Activated T-helper 1 cell treated with anti-CD3 and anti-CD28 coated beads, Interleukin-12 subunit alpha, Interleukin-12 subunit beta, Interleukin-2, Interleukin-4 antibody, amounts not matched to agents 30 ng/mL and 10 ng/mL and 1 ng/mL, durations not matched to agents 14 hours and 24 hours and 36 hours (primary cell): ENCODE data around the gene PLOD3. TPM values are rescaled to one million over a fixed set of nuclear protein-coding genes. Genes with fewer than 3 reads are reported as not detected.
A peak's percentile ranks its signal among the peaks of the same experiment; 100 is the strongest.
"Not testable (repeated sequence)": the region's sequence is repeated elsewhere in the genome, so short reads cannot be mapped to it uniquely, and the experiment has no call there.

ENCODE experiments used
- DNase-seq: peaks from one replicate; pipeline ENCODE4 v3.0.0; 2021; ENCODE audit warnings: low spot score
- H3K27ac Mint-ChIP-seq: one replicate; pipeline ENCODE4 v1.8.0; 2021; ENCODE audit warnings: mild to moderate bottlenecking, mixed read lengths
- H3K27me3 Mint-ChIP-seq: one replicate; pipeline ENCODE4 v1.8.0; 2022; ENCODE audit warnings: mild to moderate bottlenecking, moderate library complexity, mixed read lengths; ENCODE audit not compliant: insufficient read depth
- H3K36me3 Mint-ChIP-seq: one replicate; pipeline ENCODE4 v1.8.0; 2021; ENCODE audit warnings: low read depth, mixed read lengths
- H3K4me1 Mint-ChIP-seq: one replicate; pipeline ENCODE4 v1.8.0; 2021; ENCODE audit warnings: low read depth, mixed read lengths
- H3K4me3 Mint-ChIP-seq: one replicate; pipeline ENCODE4 v1.8.0; 2021; ENCODE audit warnings: mild to moderate bottlenecking, moderate library complexity, mixed read lengths
- H3K9me3 Mint-ChIP-seq: one replicate; pipeline ENCODE4 v1.8.0; 2021; ENCODE audit warnings: mixed read lengths
- intact Hi-C: fragments of 100-400 bp; cut with micrococcal nuclease; formaldehyde crosslinking; loops from one replicate; pipeline ENCODE4 v1.15.1; 2024
- total RNA-seq: library from RNA; stranded (reverse); gene quantifications from 2 replicates; pipeline ENCODE4 v1.2.3, GENCODE V29; 2022

The PLOD3 gene, protein sequence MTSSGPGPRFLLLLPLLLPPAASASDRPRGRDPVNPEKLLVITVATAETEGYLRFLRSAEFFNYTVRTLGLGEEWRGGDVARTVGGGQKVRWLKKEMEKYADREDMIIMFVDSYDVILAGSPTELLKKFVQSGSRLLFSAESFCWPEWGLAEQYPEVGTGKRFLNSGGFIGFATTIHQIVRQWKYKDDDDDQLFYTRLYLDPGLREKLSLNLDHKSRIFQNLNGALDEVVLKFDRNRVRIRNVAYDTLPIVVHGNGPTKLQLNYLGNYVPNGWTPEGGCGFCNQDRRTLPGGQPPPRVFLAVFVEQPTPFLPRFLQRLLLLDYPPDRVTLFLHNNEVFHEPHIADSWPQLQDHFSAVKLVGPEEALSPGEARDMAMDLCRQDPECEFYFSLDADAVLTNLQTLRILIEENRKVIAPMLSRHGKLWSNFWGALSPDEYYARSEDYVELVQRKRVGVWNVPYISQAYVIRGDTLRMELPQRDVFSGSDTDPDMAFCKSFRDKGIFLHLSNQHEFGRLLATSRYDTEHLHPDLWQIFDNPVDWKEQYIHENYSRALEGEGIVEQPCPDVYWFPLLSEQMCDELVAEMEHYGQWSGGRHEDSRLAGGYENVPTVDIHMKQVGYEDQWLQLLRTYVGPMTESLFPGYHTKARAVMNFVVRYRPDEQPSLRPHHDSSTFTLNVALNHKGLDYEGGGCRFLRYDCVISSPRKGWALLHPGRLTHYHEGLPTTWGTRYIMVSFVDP
- total RNA-seq, result 65.2 and 68.9 TPM in 2 replicates

GRCh38 chr7:101217388-101218235, at the start of gene PLOD3, which contains the start of gene ZNHIT1:
PLOD3 (minus strand) TSS chr7:101217581; CDS start chr7:101217274, 307 bp downstream.
ZNHIT1 (plus strand) TSS chr7:101218165; CDS start chr7:101218196, 31 bp downstream.
- H3K4me1 Mint-ChIP-seq, result peaks cover 35% of the 10 kb centered on the region
- intact Hi-C loops, result loop anchor here (1.0 to 5.0 kb wide), 9 partner anchors 25 to 1810 kb away; partner anchors contain the start of genes AP1S1, BUD31, IFT22 and PDAP1
- peak within 1 kb of the TSS; percentile 99 for H3K4me3 Mint-ChIP-seq
- H3K27me3 Mint-ChIP-seq, result no peaks in the 10 kb centered on the region
- DNase-seq, result peak; percentile 92
- peak within 1 kb of the TSS; percentile 92 for H3K27ac Mint-ChIP-seq
- H3K9me3 Mint-ChIP-seq, result no peaks in the 10 kb centered on the region
- H3K36me3 Mint-ChIP-seq, result peaks cover 14% of the 10 kb centered on the region

- no peak overlapping the region for H3K27ac Mint-ChIP-seq
- intact Hi-C loops, result no loop called here
- H3K4me3 Mint-ChIP-seq, result no peak overlapping the region
- H3K9me3 Mint-ChIP-seq, result no peaks in the 10 kb centered on the region
- no peaks in the 10 kb centered on the region for H3K36me3 Mint-ChIP-seq
- peaks cover 2% of the 10 kb centered on the region for H3K27me3 Mint-ChIP-seq
- H3K4me1 Mint-ChIP-seq, result no peaks in the 10 kb centered on the region
- DNase-seq, result no peak
Measured at GRCh38 chr7:101265622-101266516, 48.5 kb upstream of the PLOD3 start.

GRCh38 chr7:101264102-101264706, 46.8 kb upstream of the PLOD3 start:
- intact Hi-C loops, DNase-seq, H3K27me3 Mint-ChIP-seq, H3K4me1 Mint-ChIP-seq, H3K27ac Mint-ChIP-seq, H3K4me3 Mint-ChIP-seq, H3K36me3 Mint-ChIP-seq, H3K9me3 Mint-ChIP-seq: not testable (repeated sequence)

DNA sequence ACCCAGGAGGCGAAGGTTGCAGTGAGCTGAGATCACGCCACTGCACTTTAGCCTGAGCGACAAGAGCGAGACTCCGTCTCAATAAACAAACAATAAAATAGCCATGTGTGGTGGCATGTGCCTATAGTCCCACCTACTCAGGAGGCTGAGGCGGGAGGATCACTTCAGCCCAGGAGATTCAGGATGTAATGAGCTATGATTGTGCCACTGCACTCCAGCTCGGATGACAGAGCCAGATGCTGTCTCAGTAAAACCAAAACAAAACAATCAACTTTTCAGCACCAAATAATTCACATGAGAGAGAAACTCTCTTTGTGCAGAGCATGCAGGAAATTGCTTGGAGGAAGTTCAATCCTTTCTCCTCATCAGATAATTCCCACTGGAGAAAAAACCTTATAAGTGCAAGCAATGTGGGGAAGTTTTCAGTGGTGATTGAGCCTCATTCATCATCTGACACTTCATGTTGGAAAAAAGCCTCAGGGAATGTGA, 40.9 kb upstream of the PLOD3 start:
- Mint-ChIP-seq H3K27ac (no peak overlapping the region), H3K4me1 (no peaks in the 10 kb centered on the region), H3K9me3 (no peaks in the 10 kb centered on the region), H3K4me3 (no peak overlapping the region), H3K27me3 (peaks cover 5% of the 10 kb centered on the region), H3K36me3 (no peaks in the 10 kb centered on the region)
- DNase-seq, result no peak
- intact Hi-C loops, result no loop called here

DNA sequence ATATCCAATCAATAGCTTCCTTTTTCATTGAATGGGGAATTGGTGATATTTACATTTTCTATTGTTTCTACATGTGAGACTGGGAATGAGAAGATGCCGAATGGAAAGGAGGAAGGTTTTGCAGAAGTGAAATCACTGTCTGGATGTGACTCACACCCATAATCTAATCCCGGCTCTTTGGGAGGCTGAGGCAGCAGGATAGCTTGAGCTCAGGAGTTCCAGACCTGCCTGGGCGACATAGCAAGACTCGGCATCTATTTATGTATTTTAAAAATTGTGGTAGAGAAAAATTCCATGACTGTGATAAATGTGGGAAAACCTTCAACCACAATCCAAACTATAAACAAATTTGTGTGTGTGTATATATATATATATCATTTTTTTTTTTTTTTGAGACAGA, 38.4 kb upstream of the PLOD3 start:
- H3K36me3 Mint-ChIP-seq, result peaks cover 6% of the 10 kb centered on the region
- H3K27me3 Mint-ChIP-seq, result peaks cover 5% of the 10 kb centered on the region
- no peaks in the 10 kb centered on the region for H3K9me3 Mint-ChIP-seq
- DNase-seq, result no peak
- H3K27ac Mint-ChIP-seq, result no peak overlapping the region
- intact Hi-C loops, result no loop called here
- no peak overlapping the region for H3K4me3 Mint-ChIP-seq
- H3K4me1 Mint-ChIP-seq, result peaks cover 15% of the 10 kb centered on the region

GRCh38 chr7:101253199-101253598, 35.8 kb upstream of the PLOD3 start:
- not testable (repeated sequence) for H3K9me3 Mint-ChIP-seq, DNase-seq, H3K27me3 Mint-ChIP-seq, H3K27ac Mint-ChIP-seq
- Mint-ChIP-seq H3K4me1 (peaks cover 27% of the 10 kb centered on the region), H3K36me3 (peaks cover 16% of the 10 kb centered on the region), H3K4me3 (peak overlapping the region; percentile 39)
- intact Hi-C loops, result loop anchor here (2.0 to 5.0 kb wide), 3 partner anchors 30 to 546 kb away; partner anchors contain the start of genes POP7 and SRRT

DNA sequence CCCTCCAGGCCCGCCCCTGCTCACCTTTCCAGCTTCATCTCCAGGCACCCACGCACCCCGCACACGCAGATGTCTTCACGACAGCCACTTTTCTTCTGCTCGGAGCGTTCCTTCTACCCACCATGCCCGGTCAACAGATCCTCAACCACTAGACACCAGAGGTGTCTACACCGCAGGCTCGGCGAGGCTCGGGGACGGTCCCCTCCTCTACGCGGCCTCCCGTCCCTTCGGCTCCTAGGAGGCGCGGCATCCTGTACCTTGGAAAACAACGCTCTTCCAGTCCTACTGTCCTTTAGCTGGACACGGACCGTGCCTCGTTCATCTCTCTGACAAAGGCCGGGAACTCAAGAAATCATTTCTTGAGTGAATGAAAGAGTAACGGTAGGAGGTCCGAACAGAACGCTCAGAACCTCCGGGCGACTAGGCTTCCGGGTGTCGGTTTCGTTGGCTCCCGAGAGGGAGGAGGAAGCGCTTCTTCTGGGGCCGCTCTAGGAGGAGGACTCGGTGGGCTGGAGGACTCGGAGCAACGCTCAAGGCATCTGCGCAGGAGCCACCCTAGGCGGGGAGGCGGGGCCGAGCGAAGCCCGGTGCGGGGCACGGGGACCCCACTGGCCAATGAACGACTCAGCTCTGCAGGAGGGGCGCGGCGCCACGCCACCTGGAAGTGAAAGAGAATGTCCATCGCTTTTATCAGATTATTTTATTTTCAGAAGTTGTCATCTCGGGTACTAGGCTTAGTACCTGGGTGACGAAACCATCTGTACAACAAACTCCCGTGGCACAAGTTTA, 34.7 kb upstream of the PLOD3 start:
- peak overlapping the region; percentile 98 for H3K4me3 Mint-ChIP-seq
- intact Hi-C loops, result loop anchor here (1.0 to 5.0 kb wide), 6 partner anchors 8 to 545 kb away; partner anchors contain the start of genes AP1S1, POP7, SRRT and ZNHIT1
- peak overlapping the region; percentile 98 for H3K27ac Mint-ChIP-seq
- no peaks in the 10 kb centered on the region for H3K9me3 Mint-ChIP-seq
- H3K27me3 Mint-ChIP-seq, result peaks cover 5% of the 10 kb centered on the region
- peaks cover 20% of the 10 kb centered on the region for H3K36me3 Mint-ChIP-seq
- DNase-seq, result peak; percentile 98
- H3K4me1 Mint-ChIP-seq, result peaks cover 30% of the 10 kb centered on the region

GRCh38 chr7:101250324-101250723, 32.9 kb upstream of the PLOD3 start:
- peaks cover 25% of the 10 kb centered on the region for H3K36me3 Mint-ChIP-seq
- H3K4me1 Mint-ChIP-seq, result peaks cover 37% of the 10 kb centered on the region
- H3K27me3 Mint-ChIP-seq, result peaks cover 5% of the 10 kb centered on the region
- peak overlapping the region; percentile 37 for H3K27ac Mint-ChIP-seq
- DNase-seq, result no peak
- intact Hi-C loops, result loop anchor here (5.0 kb wide), 1 partner anchor 543 kb away; the partner anchor contains the start of gene POP7
- peak overlapping the region; percentile 98 for H3K4me3 Mint-ChIP-seq
- H3K9me3 Mint-ChIP-seq, result no peaks in the 10 kb centered on the region

DNA sequence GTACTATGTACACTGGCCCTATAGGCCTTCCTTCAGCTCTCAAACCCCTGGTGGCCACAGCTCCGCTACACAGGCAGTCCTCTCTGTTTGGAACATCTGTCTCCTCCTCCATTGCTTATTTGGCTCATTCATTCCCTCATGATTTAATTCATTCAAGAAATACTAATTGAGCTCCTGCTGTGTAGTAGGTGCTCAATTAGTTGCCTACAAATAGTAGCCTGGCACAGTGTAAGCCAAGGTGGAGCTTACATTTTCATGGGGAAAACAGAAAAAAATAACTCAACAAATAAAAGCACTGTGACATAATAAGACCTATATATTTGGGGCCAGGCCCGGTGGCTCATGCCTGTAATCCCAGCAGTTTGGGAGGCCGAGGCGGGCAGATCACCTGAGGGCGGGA, 30.9 kb upstream of the PLOD3 start:
- H3K4me1 Mint-ChIP-seq, result peaks cover 49% of the 10 kb centered on the region
- intact Hi-C loops, result no loop called here

DNA sequence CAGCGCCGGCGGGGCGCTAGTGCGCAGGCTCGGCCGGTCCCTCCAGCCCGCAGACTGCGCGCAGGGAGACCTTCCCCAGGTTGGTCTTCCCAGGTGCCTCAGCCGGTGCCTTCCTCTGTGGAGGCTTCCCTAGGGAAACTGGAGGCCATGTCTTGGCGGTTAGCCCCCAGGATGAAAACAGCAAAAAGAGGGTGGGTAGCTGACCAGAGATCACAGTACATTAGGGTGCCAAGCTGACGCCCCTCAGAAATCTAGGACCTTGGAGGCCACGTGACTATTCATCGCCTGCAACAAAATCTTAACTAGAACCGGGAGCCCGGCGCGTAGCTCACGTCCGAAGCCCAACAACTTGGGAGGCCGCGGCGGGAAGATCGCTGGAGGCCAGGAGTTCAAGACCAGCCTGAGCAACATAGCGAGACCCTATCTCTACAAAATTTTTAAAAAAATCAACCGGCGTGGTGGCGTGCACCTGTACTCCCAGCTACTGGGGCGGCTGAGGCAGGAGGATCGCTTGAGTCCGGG, 27.8 kb upstream of the PLOD3 start:
- H3K36me3 Mint-ChIP-seq, result peaks cover 23% of the 10 kb centered on the region
- no peak for DNase-seq
- intact Hi-C loops, result loop anchor here (2.0 kb wide), 1 partner anchor 76 kb away; the partner anchor contains the start of gene IFT22
- no peaks in the 10 kb centered on the region for H3K27me3 Mint-ChIP-seq
- H3K4me1 Mint-ChIP-seq, result peaks cover 28% of the 10 kb centered on the region
- no peaks in the 10 kb centered on the region for H3K9me3 Mint-ChIP-seq
- peak overlapping the region; percentile 94 for H3K4me3 Mint-ChIP-seq
- peak overlapping the region; percentile 98 for H3K27ac Mint-ChIP-seq

More for the DNA sequence above, 30.9 kb upstream of the PLOD3 start:
- H3K4me3 Mint-ChIP-seq, result peak overlapping the region; percentile 50
- no peak for DNase-seq
- H3K27me3 Mint-ChIP-seq, result no peaks in the 10 kb centered on the region
- H3K9me3 Mint-ChIP-seq, result no peaks in the 10 kb centered on the region
- H3K27ac Mint-ChIP-seq, result no peak overlapping the region
- H3K36me3 Mint-ChIP-seq, result peaks cover 30% of the 10 kb centered on the region
